Measurements from ENCODE around the gene TECTB. TPM values are rescaled to one million over a fixed set of nuclear protein-coding genes. Genes with fewer than 3 reads are reported as not detected.

TECTB gene
- total RNA-seq, 2 donors from 2014 or later: not detected

GRCh38 chr10:112260831-112261230, 22.4 kb upstream of the TECTB start:
- no peaks in the 10 kb centered on the region for H3K4me1 ChIP-seq
- H3K36me3 ChIP-seq: no peaks in the 10 kb centered on the region
- H3K9me3 ChIP-seq: no peaks in the 10 kb centered on the region
- no peaks in the 10 kb centered on the region for H3K27me3 ChIP-seq
- no peak overlapping the region for H3K27ac ChIP-seq
- no peak overlapping the region for H3K4me3 ChIP-seq
- TF ChIP-seq CTCF (IDR thresholded peaks at IDR 0.05): no peak
- DNase-seq (ENCODE audit: low spot score): no peak

- DNase-seq (ENCODE audit: low spot score): no peak
- Histone ChIP-seq H3K36me3 (no peaks in the 10 kb centered on the region), H3K27ac (no peak overlapping the region), H3K9me3 (no peaks in the 10 kb centered on the region), H3K4me1 (no peaks in the 10 kb centered on the region), H3K27me3 (no peaks in the 10 kb centered on the region), H3K4me3 (no peak overlapping the region)
- no peak for TF ChIP-seq CTCF (IDR thresholded peaks at IDR 0.05)
These were observed 21.8 kb upstream of the TECTB start for GRCh38 chr10:112261281-112261822.

- no peak overlapping the region for H3K4me3 ChIP-seq
- H3K36me3 ChIP-seq: no peaks in the 10 kb centered on the region
- peaks cover 0 to 7% of the 10 kb centered on the region in 2 donors for H3K9me3 ChIP-seq
- no peak for DNase-seq (ENCODE audit: low spot score)
- H3K4me1 ChIP-seq: no peaks in the 10 kb centered on the region
- no peak for TF ChIP-seq CTCF (IDR thresholded peaks at IDR 0.05)
- H3K27me3 ChIP-seq: no peaks in the 10 kb centered on the region
- no peak overlapping the region for H3K27ac ChIP-seq
These were observed 20.7 kb upstream of the TECTB start for GRCh38 chr10:112262546-112262945.

GRCh38 chr10:112265745-112266144, 17.5 kb upstream of the TECTB start:
- DNase-seq (ENCODE audit: low spot score): no peak
- Histone ChIP-seq H3K27me3 (no peaks in the 10 kb centered on the region), H3K27ac (no peak overlapping the region), H3K4me3 (no peak overlapping the region), H3K9me3 (peaks cover 0 to 10% of the 10 kb centered on the region in 2 donors), H3K4me1 (no peaks in the 10 kb centered on the region), H3K36me3 (no peaks in the 10 kb centered on the region)
- no peak for TF ChIP-seq CTCF (IDR thresholded peaks at IDR 0.05)

GRCh38 chr10:112269266-112269665, 13.9 kb upstream of the TECTB start:
- H3K4me3 ChIP-seq: no peak overlapping the region
- no peaks in the 10 kb centered on the region for H3K27me3 ChIP-seq
- no peaks in the 10 kb centered on the region for H3K36me3 ChIP-seq
- H3K27ac ChIP-seq: no peak overlapping the region
- H3K4me1 ChIP-seq: no peaks in the 10 kb centered on the region
- DNase-seq (ENCODE audit: low spot score): no peak
- TF ChIP-seq CTCF (IDR thresholded peaks at IDR 0.05): no peak
- peaks cover 0 to 10% of the 10 kb centered on the region in 2 donors for H3K9me3 ChIP-seq

- no peak for TF ChIP-seq CTCF (IDR thresholded peaks at IDR 0.05)
- no peaks in the 10 kb centered on the region for H3K4me1 ChIP-seq
- DNase-seq (ENCODE audit: low spot score): no peak
- no peaks in the 10 kb centered on the region for H3K36me3 ChIP-seq
- H3K4me3 ChIP-seq: no peak overlapping the region
- H3K9me3 ChIP-seq: peaks cover 0 to 9% of the 10 kb centered on the region in 2 donors
- H3K27ac ChIP-seq: no peak overlapping the region
- no peaks in the 10 kb centered on the region for H3K27me3 ChIP-seq
These were observed 11.2 kb upstream of the TECTB start for GRCh38 chr10:112271982-112272381.

Data from right atrium auricular region (tissue), 2 donors.